GM18498 (cell line): Measurements from ENCODE around the gene MAGI2.

ENCODE experiments used
- ATAC-seq: cut with Tn5 transposase; IDR thresholded peaks from one replicate; pipeline ENCODE4 v1.9.1; 2021; ENCODE audit warnings: mild to moderate bottlenecking, moderate library complexity; ENCODE audit not compliant: unreplicated experiment

MAGI2 gene

DNA sequence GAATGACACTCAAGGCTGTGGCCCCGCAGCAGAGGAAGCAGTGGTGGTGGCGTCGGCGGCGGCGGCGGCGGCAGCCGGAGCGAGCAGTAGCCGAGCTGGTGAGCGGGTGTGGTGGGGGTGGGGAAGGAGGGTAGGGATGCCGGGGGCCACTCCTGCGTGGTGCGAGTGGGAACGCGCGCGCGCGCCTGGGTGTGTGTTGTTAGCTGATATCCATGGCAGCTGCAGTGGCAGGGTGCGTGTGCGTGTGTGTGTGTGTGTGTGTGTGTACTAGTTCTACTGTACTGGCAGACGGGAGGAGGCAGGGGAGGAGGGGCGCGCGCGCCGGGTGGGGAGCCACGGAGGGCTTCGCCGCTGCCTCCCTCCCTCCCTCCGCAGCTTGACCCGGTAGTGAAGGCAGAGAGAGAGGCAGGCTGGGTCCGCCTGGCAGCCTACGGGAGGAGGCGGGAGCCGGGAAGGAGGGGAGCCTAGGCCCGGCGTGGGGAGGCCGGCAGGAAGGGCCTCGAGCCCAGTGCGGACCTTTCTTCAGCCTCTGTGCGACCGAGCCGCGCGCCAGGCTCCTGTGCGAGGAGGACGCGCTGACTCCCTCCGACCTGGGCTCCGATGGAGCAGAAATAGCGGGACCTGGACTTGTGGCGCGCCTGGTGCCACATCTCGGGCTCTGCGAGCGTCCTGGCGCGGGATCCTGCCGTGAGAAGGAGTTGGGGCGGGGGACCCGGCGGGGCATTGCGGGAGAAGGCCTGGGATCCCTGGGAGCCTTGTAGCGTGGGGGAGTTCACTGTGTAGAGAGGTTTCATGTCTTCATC lies at the start of gene MAGI2:
Gene MAGI2 (minus strand): TSS at position 110 of the 803 bp plus-strand sequence. CDS start 347 bp downstream, outside the sequence.
- no peak for ATAC-seq

- no peak for ATAC-seq
Observed at GRCh38 chr7:79502151-79502550, 48.7 kb upstream of the MAGI2 start.

GRCh38 chr7:79500759-79501158 lies 47.3 kb upstream of the MAGI2 start:
- ATAC-seq = no peak

DNA sequence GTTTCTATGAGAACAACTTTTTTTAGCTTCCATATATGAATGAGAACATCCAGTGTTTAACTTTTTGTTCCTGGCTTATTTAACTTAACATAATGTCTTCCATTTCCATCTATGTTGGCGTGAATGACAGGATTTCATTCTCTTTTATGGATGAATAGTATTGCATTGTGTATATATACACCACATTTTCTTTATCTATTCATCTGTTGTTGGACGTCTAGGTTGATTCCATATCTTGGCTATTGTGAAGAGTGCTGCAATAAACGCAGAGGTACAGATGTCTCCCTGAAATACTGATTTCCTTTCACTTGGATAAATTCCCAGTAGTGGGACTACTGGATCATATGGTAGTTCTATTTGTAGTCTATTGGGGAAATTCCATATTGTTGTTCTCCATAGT lies 44.3 kb upstream of the MAGI2 start:
- ATAC-seq = no peak

GRCh38 chr7:79495544-79496272 lies 42.2 kb upstream of the MAGI2 start:
- no peak for ATAC-seq

- ATAC-seq = no peak
Observed at GRCh38 chr7:79494046-79494445, 40.6 kb upstream of the MAGI2 start.

DNA sequence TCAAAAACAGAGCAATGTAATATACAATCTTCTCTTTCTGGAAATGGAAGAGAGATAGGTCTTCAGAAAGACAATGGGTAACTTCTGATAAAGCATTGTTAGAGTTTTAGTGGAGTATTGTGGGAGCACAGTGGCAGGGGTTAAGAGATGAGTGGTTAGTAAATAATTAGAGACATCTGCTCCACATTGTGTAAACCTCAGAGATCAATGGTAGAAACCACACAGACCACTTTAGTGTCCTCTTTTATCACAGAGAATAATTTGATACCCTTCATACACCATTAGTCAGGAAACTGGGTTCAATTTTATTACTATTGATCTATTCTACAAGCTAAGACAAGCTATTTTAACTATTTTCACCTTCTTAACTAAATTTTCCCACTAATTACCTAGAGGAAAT lies 35.9 kb upstream of the MAGI2 start:
- ATAC-seq = no peak

- ATAC-seq = no peak
Observed at GRCh38 chr7:79478386-79478785, 24.9 kb upstream of the MAGI2 start.

GRCh38 chr7:79475455-79475854 lies 22.0 kb upstream of the MAGI2 start:
- no peak for ATAC-seq

GRCh38 chr7:79471699-79472098 lies 18.2 kb upstream of the MAGI2 start:
- no peak for ATAC-seq

GRCh38 chr7:79471283-79471682 lies 17.8 kb upstream of the MAGI2 start:
- no peak for ATAC-seq

- ATAC-seq = no peak
Observed at GRCh38 chr7:79465551-79465950, 12.1 kb upstream of the MAGI2 start.

- ATAC-seq = no peak
Observed at GRCh38 chr7:79464051-79464450, 10.6 kb upstream of the MAGI2 start.

DNA sequence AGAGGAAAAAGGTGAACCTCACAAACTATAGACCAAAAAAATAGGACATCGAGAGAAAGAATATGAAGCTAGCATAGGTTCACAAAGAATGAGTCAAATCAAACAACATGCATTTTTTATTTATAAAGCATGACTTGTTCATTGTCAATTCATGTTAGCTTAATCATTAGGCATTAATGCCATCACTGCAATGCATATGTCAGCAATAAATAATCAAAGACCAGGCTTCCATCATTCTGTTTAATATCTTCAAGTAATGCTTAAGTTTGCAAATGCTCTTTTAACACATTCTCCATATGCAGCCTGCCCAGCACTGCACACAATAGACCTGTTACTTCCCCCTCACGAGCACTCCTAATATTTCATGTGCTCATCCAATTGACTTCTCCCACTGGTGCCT lies 8.9 kb upstream of the MAGI2 start:
- no peak for ATAC-seq

DNA sequence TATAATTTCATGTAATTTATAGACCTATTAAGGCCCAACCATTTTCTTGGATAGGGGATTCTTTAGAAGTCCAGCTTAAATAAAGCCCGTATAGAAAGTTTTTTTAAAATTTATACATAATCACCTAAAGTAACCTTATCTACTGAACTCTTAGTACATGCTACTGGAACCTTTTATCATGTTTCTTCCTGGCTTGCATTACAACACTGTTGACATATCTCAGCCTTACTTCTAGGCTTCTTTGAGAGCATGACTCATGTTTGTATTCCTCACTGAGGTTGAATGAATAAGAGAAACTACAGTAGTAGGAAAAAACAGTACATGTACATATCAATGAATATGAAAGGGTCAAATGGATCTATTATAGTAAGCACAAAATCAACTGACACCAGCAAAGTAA lies 8.2 kb upstream of the MAGI2 start:
- no peak for ATAC-seq

- no peak for ATAC-seq
Observed at GRCh38 chr7:79459381-79459780, 5.9 kb upstream of the MAGI2 start.

DNA sequence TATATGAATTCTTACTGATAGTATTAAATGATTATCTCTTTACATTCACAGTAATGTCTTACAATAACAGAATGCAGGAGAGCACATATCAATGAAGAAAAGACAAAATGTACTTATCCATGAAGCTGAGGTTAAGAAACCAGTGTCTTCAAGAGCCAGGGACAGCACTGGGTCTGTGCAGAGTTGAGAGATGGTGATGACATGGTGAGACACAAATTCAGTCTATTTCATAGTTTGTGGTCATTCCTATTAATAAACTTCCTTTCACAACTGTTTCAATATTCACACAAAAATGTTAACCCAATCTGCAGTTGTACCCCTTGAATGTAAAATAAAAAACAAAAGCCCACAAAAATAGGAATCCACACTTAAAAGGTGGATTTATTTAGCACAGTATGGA lies 5.3 kb upstream of the MAGI2 start:
- no peak for ATAC-seq

DNA sequence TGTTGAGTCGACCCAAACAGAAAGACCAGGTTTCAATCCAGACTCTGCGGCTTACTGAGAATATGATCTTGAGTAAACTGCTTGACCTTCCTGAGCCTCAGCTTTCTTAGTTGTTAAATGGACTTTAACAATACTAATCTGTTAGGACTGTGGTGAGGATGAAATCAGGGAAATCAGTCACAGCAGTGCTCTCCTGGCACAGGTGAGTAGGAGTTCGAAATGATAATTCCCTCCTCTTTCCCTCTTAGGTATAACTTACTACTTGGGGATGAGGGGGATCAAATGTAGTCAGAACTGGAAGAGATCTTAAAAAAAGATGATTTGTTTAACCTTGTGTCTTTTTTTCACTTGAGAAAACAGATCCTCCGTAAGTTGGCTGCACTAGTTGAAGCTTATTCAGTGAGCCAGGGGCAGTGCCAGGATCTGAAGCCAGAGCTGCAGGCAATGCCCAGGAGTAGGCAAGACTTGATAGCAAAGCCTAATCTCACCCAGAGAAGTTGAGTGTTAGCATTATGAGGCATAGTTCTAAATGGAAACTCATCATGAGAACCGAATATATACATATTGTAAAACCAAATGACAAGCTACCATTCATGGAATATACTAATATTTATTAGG lies 1.8 kb upstream of the MAGI2 start:
- no peak for ATAC-seq

DNA sequence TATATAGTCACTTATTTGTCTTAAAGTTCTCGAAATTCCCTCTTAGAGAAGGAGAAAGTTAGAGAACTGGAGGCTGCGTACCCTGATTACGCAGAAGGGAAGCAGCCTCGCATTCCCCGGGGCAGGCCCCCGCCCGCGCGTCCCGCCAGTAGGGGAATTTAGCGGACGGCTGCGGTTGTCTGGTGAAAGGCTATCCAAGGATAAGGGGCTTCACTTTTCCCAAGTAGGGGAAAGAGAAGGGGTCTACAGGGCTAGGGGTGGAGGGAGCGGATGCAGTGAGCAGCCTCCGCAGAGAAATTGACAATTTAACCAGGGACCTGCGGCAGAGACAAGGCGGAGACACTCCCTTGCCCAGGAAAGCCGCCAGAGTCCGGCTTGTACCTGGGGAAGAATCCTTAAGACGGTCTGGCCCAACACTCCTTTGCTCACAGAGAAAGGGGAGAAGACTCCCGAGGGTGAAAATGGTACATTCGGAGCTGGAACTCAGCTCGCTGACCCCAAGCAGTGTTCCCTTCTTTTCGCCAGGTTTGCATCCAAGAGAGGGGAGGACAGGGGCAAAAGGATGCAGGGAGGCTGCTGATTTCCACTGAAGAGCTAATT lies 994 bp upstream of the MAGI2 start:
- no peak for ATAC-seq

DNA sequence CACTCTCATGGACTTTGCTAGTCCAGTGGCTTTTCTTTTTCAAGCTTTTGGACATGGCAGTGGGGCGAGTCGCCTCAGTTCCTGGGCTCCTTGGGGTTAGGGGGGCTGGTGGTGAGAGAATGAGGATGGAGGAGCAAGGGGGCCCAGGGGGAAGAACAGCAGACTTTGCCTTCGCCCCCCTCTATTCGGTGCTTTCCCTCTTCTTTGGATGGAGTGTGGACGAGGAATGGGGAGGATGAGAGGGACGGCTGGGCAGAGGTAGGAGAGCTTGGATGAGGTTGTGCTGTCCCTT lies 255 bp downstream of the MAGI2 start:
- ATAC-seq = no peak

- no peak for ATAC-seq
Observed at GRCh38 chr7:79452495-79453265, 787 bp downstream of the MAGI2 start.
